ENCODE results near the gene TMEM139.
"Not testable (repeated sequence)": the region's sequence is repeated elsewhere in the genome, so short reads cannot be mapped to it uniquely, and the experiment has no call there.

The TMEM139 gene

DNA sequence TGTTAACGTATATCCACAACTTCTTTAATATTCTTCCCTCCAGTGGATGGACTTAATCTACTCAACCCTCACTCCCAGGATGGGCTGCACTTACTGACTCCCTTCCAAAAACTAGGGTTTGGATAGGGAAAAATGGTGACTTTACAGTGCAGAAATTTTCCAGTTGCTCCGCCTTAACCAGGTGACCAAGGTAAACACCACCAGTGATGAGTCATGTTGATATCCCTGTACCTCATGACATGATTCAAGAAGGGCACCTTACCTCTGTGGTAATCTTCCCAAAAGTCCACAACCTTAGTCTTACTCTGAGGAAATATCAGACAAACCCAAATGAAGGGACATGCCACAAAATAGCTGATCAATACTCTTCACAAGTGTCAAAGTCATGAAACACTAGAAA is 25.0 kb upstream of the TMEM139 start:
- no peak for DNase-seq

- DNase-seq = no peak
Measured at GRCh38 chr7:143261901-143262300, 22.9 kb upstream of the TMEM139 start.

- DNase-seq = no peak
Measured at GRCh38 chr7:143263266-143264195, 21.2 kb upstream of the TMEM139 start, which contains the start of gene GSTK1. Gene GSTK1, plus strand, starts transcription at chr7:143263441. Its CDS starts 73 bp downstream, at chr7:143263514.

GRCh38 chr7:143264196-143264568 is 20.6 kb upstream of the TMEM139 start:
- DNase-seq = not testable (repeated sequence)

- no peak for DNase-seq
Measured at GRCh38 chr7:143265017-143265693, 19.6 kb upstream of the TMEM139 start.

DNA sequence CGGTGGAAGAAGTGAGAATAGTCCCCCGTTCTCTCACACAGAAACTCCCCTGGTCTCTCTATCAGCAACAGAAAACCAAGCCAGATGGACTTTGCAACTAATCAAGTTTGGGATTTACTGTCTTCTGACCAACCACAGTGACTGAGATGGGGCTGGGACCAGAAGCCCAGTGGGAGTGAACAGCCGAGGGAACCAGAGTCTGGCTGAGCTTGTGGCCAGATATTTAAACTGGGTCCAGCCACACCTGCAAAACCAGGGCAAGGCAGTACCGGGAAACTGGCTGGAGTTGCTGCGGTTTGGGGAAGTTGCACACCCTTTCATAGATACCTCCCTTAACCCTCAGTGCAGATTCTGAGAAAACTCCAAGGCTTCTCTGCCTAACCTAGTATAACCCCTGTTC is 15.5 kb upstream of the TMEM139 start:
- DNase-seq = no peak

DNA sequence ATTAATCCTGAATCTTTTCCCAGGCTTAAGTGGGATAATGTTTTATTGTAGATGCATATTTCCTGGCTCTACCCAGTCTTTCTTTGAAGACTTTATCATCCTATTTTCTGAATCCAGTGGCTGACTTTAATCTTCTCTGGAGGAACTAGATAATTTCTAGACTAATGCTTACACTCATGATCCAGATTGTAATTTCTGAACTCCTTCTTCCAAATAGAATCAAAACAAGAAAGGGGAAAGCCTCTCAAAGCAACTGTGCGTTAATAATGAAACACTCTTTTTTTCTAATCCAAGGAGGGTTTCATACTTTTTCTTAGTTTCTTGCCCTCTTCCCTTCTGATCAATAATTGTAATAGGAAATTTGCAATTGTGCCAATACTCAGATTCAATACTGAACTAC is 13.5 kb upstream of the TMEM139 start:
- no peak for DNase-seq

DNA sequence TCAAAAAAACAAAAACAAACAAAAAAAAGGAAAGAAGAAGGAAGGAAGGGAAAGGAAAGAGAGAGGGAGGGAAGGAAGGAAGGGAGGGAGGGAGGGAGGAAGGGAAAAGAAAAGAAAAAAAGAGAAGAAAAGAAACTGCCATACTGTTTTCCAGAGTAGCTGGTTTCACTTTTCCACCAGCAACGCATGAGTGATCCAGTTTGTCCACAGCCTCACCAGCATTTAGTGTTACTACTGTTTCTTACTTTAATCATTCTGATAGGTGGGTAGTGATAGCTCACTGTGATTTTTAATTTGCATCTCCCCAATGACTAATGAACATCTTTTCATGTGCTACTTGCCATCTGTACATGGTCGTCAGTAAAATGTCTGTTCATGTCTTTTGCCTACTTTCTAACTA is 11.9 kb upstream of the TMEM139 start:
- no peak for DNase-seq

- no peak for DNase-seq
Measured at GRCh38 chr7:143279186-143280098, 5.3 kb upstream of the TMEM139 start.

DNA sequence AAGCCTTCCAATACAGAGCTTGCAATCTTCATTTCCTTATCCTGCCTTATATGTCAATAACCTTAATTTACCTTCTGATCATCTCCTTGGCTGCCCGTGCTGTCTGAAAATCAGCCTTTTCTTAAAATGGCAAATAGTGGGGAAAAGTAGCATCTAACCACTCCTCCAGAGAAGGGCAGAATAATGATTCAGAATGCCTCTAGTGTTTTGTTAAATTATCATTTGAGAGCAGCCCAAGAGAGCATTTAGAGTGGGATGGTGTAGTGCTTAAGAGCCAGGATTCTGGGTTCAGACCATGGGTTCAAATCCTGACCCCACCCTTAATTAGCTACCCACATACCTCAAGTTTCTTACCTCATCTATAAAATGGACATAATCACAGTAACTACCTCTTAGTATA is 4.6 kb upstream of the TMEM139 start:
- DNase-seq = no peak

GRCh38 chr7:143280566-143280965 is 4.2 kb upstream of the TMEM139 start:
- no peak for DNase-seq

- no peak for DNase-seq
Measured at GRCh38 chr7:143281529-143281928, 3.2 kb upstream of the TMEM139 start.

DNA sequence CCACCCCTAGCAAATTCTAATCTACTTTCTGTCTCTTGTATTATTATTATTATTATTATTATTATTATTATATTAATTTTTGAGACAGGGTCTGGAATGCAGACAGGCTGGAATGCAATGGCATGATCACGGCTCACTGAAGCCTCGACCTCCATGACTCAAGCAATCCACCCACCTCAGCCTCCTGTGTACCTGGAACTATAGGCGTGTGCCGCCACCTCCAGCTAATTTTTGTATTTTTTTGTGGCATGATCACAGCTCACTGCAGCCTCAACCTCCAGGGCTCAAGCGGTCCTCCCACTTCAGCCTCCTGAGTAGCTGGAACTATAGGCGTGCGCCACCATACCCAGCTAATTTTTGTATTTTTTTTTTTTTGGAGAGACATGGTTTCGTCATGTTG is 2.6 kb upstream of the TMEM139 start:
- DNase-seq = no peak

DNA sequence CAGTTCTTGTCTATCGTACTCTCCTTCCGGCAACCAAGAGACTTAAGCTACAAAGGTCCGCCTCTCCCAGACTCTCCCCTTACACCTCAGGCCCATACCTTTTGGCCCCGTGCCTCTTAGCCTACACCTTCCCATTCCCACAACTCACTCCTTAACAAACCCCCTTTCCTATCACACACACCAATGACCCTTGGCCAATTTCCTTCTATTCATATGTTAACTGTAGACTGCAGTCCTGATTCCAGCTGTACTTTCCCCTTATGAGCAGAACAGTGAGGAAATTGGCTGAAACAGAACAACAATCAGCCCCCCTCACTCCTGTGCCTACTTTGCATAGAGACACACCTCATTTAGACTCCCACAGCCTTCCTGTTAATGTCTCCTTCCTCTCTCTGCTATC is 1.4 kb upstream of the TMEM139 start:
- DNase-seq = no peak

- DNase-seq = no peak
Measured at GRCh38 chr7:143285470-143285778, 666 bp downstream of the TMEM139 start.

DNA sequence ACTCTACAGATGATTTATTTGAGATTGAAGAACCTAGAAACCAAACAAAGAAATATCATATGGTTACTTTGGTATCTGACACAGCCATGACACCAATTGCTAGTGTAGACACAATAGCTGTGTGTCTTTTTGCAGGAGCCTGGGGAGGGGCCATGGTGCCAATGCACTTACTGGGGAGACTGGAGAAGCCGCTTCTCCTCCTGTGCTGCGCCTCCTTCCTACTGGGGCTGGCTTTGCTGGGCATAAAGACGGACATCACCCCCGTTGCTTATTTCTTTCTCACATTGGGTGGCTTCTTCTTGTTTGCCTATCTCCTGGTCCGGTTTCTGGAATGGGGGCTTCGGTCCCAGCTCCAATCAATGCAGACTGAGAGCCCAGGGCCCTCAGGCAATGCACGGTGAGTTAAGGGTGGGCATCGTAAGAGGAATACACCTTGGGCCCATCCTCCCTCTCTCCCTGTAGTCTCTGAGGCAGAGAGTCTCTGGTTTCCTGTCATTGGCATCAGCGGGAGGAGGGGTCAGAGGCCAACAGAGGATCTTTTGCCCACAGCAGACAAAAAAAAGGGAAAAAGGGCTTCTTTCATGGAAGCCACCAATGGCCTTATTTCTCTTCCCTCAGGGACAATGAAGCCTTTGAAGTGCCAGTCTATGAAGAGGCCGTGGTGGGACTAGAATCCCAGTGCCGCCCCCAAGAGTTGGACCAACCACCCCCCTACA is 1.2 kb downstream of the TMEM139 start:
- no peak for DNase-seq

- DNase-seq = no peak
Measured at GRCh38 chr7:143286522-143286890, 1.7 kb downstream of the TMEM139 start.

DNA sequence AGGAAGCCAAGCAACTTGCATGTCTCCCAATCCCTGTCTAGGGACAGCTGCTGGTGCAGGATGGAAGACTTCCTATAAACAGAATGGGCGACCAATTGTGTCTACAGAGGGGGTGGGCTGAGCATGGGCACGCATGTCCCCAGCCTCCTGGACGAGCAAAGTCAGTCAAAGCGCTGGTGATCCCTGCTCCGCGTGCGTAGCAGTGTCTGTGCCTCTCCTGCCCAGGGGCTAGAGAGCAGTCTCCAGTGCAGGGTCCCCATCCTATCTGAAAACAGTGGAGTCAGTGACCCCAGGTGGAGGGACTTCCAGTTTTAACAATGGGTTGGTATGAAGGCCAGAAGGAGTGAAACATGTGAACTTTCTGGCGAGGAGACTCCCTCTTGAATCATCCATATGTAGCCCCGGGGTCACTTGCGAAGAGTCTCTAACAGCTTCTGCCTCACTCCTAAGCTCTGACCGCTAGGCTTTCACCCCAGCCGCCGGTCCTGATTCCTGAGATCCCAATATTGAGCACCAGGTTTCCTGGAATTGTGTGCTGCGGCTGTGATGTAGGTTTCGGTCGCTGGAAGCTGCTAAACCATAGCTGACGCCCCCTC is 2.7 kb downstream of the TMEM139 start:
- DNase-seq = no peak

GRCh38 chr7:143287935-143288826 is 3.4 kb downstream of the TMEM139 start, which contains the start of gene CASP2:
Gene CASP2, plus strand, starts transcription at chr7:143288351. Its CDS starts 105 bp downstream, at chr7:143288456.
- DNase-seq = peak; percentile 80

GRCh38 chr7:143288836-143289235 is 4.1 kb downstream of the TMEM139 start:
- DNase-seq = no peak

- DNase-seq = no peak
Measured at GRCh38 chr7:143289421-143289820, 4.7 kb downstream of the TMEM139 start.
